GM21737 (cell line): ENCODE data around the gene CETP.
"Not testable (repeated sequence)": the region's sequence is repeated elsewhere in the genome, so short reads cannot be mapped to it uniquely, and the experiment has no call there.

Experiments used
- ATAC-seq: cut with Tn5 transposase; IDR thresholded peaks from one replicate; pipeline ENCODE4 v1.9.1; 2021; ENCODE audit warnings: mild to moderate bottlenecking, moderate library complexity; ENCODE audit not compliant: unreplicated experiment

The CETP gene

DNA sequence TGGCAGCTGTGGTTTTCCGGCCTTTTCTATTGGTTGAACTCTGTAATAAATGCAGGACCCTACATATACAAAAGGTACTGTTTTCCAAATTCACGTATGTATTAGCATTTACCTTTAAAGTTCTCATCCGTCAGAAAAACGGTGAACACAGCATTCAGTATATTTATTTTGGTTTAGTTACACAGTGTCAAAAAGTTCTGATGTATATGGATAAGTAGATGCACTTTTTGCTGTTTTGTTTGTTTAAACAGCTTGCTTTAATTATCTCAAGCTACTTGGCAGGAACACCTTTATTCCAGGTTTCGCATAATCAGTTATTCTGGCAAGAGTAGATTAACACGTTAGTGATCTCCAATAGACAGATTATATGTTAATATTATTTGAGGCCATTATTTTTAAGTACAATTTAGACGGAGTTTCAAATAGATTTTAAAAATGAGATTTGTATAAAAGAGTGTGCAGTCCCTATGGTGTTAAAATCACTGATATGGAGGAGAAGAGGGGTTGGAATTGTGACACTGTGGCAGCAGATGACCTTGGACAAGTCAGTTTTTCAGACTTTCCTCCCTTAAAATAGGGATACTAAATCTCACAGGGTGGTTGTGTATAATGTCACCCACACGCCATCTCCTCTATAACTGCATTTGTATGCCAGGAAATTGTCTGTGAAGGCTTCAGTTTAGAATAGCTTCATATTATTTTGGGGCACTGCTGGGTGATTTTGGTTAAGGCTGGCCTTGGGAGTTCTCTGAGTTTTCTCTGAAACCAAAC, 27.7 kb upstream of the CETP start:
- no peak for ATAC-seq

DNA sequence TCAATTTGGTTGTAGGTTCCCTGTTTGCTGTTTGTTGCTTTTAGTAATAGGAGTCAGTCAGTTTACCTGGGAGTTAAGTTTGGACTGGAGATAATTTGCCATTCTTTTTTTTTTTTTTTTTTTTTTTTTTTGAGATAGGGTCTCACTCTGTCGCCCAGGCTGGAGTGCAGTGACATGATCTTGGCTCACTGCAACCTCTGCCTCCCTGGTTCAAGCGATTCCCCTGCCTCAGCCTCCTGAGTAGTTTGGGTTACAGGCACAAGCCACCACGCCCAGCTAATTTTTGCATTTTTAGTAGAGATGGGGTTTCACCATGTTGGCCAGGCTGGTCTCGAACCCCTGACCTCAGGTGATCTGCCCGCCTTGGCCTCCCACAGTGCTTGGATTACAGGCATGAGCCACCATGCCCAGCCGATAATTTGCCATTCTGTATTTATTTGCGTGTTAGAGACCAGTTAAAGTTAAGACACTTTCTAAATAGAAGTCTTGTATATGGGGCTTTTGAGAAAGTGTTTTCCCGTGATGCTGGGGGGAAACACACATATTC, 27.1 kb upstream of the CETP start:
- ATAC-seq, result not testable (repeated sequence)

DNA sequence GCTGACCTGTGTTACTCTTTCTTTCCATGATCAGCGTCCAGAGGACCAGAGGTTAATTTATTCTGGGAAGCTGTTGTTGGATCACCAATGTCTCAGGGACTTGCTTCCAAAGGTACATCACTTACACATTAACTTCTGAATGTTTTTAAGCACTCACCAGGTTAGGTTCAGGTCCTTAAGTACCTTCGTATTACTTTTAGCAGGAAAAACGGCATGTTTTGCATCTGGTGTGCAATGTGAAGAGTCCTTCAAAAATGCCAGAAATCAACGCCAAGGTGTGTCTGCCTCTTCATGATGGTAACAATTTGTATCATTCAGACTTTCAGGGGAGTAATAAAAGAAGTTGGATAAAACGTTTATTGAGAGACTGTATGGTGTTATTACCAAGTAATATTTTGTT, 26.5 kb upstream of the CETP start:
- no peak for ATAC-seq

DNA sequence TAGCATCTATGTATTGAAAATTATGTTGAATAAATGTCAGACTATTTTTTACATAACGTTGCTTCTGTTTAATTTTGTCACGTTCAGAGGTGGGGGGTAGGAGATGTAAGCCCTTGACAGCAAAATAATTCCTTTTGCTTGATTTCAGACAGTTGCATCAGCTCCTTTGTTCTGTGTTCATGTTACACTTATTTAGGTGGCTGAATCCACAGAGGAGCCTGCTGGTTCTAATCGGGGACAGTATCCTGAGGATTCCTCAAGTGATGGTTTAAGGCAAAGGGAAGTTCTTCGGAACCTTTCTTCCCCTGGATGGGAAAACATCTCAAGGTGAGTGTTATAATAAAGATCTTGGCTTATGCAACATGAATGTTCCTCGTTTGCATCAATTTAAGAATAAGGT, 25.3 kb upstream of the CETP start:
- no peak for ATAC-seq

DNA sequence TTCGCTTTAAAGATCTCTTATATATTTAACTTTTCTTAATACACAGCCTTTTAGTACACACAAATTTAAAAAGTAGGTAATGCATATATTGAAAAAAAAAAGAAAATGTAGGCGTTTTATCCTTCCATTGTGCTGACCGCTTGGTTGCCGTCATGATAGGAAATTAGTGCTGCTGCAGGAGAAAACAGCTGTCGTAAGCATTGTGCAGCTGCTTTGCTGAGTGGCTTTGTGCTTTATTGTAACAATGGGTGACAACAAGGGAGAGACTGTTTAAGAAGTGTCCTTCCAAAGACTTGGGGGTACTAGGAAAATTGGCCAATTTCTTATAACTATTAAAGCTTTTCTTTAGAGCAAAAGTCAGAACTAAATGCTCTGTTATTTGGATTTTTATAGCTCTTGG, 24.8 kb upstream of the CETP start:
- no peak for ATAC-seq

DNA sequence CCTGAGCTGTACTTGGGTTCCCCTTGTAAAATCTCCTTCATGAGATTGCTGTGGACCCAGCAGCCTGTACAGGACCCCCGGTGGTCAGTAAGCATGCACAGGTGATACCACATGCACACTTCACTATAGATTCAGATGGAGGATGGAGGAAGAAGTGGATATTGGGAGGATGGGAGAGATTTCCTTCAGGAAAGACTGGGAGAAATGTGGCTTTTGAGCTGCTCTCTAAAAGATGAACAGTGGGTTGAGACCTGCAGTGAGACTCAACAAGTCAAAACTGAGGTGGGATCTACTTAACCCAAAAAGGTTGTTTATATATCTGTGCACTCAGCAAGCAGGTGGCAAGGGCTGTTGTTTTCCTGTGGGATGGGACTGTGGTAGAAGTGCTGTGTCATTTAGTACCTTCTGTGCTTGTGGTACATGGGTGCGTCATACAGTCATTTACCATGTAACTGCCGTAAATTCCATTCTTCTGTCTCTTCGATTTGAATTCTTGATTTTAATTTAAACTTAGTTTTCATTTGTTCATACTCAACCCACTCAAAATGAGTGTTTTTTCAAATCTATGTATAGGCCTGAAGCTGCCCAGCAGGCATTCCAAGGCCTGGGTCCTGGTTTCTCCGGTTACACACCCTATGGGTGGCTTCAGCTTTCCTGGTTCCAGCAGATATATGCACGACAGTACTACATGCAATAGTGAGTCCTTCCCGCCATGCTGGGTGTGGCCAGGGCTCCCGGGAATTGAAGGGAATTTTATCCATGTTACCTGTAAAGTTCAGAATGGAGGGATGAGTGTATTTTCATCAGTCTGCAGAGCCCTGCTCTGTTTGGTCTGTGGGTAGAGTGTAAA, 22.9 kb upstream of the CETP start:
- ATAC-seq, result no peak

DNA sequence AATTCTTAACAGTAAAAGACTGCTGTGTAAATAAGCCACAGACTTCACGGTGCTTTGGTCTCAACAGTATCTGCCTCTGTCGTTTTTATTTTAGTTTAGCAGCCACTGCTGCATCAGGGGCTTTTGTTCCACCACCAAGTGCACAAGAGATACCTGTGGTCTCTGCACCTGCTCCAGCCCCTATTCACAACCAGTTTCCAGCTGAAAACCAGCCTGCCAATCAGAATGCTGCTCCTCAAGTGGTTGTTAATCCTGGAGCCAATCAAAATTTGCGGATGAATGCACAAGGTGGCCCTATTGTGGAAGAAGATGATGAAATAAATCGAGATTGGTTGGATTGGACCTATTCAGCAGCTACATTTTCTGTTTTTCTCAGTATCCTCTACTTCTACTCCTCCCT, 21.9 kb upstream of the CETP start:
- no peak for ATAC-seq

DNA sequence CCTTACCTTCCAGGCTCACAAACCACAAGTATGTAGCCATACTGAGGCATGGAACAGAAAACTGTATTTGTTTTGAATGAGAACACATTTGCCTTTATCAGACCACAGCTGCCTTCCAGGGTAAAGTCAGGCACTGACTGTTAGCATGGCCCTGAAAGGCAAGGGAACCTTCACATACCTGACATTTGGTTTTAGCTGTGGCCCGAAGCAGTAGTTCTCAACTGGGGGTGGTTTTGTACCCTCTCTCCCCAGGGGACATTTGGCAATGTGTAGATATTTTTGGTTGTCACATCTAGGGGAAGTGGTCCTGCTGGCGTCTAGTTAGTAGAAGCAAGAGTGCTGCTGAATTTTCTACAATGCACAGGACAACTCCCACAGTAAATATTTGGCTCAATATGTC, 20.7 kb upstream of the CETP start:
- no peak for ATAC-seq

DNA sequence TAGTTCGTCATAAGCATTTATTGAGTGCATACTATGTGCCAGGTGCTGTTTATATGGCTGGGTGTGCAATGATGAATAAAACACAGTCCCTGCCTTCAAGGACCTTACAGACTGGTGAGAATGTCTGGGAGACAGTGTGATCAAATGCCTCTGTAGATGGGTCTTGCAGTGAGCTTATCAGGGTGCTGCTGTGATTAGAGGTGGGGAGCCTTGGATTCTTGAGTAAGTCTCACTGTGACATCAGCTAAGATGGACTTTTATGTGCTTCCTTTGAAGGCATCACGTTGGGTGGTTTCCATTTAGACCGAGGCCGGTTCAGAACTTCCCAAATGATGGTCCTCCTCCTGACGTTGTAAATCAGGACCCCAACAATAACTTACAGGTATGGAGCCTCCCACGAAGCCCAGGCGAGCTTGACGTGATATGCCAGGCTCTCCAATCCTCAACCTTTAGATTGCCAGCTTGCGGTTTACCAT, 19.9 kb upstream of the CETP start:
- ATAC-seq, result no peak

DNA sequence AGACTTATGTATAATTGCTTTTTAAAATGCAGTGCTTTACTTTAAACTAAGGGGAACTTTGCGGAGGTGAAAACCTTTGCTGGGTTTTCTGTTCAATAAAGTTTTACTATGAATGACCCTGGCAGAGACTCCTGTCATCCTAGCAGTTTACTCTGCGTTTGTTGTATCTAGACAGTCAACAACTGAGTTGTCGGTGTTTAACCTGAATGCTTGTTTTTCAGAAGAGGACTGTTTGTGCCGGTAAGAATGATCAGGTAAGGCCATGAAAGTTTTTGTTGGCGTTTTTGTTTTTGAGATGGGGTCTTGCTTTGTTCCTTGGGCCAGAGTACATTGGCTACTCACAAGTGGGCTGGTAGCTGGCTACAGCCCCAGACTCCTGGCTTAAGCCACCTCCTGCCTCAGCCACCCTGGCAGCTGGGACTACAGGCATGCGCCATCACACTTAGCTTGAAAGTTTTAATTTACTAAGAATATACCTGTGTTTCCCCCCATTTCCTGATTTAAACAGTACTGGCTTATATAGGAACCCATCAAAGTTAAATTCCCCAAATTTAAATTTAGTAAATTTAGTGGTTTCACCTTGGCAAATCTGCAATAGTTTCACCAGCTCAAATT, 17.9 kb upstream of the CETP start:
- ATAC-seq, result no peak

DNA sequence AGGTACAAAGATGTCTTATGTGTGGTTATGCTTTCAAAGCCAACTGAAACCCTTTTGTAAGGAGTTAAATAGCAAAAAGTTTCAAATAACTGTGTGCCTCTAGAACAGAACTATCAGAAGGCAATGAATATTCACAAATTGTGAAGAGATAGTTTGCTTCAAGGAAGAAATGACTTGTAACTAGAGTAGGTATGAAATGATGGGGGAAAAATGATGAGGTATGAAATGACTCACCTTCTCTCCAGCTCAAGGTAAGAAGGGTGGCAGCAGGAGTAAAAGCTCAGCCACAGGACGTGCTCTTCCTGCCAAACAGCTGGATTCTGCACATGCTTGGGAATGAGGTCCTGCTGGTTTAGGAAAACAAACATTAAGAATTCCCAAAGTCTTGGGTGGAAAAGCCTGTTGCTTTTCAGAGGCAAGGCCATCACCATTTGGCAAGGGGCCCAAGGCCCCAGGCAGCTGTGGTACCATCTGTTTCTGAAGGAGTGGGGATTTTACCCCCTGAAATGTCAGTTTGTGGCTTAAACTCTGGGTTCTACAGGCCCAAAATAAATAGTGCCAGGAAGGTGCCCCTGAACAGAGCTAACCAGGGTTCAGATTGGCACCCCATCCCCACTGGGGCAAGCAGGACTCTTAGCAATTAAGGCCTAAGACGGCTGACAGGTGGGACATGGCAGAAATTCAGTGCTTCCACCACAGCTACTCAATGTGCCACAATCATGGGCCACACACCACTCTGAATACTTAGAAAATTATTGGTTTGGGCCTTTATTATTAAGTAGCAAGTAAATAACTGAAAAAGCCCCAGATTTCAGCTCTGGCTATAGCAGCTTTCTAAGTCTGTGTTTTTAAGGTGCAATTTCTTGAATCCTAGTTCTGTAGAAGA, 16.6 kb upstream of the CETP start:
- ATAC-seq, result peak; percentile 31

DNA sequence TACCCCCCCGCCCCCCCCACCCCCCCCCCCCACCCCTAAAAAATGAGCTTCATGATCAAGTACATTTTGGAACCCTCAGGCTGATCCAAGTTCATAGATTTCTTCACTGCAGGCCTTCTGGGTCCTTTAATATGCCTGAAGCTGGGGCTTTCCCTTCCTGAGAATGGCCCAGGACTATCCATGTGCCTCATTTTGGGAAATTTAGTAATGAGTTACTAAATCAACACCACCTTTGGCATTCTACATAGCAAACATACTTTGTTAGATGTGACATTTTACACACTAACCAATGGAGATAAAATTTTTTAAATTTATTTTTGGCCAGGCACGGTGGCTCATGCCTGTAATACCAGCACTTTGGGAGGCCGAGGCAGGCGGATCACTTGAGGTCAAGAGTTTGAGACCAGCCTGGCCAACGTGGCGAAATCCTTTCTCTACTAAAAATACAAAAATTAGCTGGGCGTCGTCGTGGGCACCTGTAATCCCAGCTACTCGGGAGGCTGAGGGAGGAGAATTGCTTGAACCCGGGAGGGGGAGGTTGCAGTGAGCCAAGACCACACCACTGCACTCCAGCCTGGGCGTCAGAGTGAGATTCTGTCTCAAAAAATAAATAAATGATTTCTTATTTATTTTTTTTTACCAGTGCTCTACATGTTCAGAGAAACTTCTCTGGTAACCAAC, 15.8 kb upstream of the CETP start:
- no peak for ATAC-seq

DNA sequence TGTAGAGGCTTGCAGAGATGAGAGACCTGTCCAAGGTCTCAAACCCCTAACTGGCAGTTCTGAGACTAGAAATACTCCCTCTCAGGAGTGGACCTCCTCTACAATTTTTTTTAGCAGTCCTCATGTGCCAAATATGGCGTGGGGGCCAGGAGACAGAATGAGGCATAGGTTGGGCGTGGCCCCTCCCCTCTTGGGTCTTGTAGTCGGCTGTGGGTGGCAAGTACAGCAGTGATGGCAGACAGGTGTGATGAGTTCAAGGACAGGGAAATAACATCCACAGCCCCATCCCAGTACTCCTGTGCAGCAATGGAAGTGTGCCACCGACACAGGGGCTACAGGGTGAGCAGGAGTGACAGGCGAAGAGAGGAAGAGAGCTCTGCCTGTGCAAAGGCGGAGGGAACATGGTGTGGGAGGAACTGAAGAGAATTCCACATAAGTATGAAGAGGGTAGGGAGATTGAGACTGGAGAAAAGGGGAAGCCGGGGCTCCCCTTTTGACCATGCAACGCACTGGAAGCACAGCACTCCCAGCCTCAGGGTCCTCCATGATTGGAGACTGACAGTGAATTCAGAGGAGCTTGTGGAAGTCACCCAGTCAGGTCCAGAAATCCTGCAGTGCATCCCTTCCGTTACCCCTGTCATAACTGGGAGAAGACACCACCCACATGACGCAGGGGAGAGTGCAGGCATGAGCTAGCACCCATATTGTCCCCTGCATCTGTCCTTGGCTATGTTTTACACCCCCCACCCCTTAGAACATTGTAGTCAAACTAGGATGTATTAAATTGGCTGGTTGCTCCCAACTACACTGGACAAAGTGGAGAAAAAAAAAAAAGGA, 14.8 kb upstream of the CETP start:
- no peak for ATAC-seq

DNA sequence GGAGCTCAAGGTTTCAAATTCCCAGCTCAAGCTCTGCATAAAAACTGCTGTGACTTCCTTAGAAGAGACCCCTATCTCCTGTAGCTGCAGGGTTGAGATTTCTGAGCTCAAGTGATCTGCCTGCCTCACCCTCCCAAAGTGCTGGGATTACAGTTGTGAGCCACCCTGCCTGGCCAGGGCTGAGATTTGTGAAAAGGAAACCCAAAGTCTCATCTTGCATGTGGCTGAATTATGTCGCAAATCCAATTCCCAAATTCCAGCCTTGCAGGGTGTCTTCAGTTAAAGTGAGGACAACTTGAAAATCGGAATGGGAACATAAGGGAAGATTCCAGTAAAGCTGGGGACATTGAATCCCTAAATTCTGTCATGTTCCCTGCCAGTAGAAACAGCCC, 14.2 kb upstream of the CETP start:
- ATAC-seq, result no peak

DNA sequence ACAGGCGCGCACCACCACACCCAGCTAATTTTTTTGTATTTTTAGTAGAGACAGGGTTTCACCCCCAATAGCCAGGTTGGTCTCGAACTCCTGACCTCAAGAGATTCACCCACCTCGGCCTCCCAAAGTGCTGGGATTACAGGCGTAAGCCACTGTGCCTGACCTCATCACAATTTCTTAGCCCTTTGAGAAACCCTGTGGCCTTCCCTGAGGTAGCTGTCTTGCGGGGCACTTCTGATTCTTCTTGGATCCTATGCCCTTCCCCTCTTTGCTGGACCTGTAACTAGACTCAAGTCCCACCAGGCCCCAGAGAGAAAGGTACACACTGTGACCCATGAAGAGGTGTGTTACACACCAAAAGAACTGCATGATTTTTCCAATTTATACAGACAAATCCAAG, 13.5 kb upstream of the CETP start:
- no peak for ATAC-seq

DNA sequence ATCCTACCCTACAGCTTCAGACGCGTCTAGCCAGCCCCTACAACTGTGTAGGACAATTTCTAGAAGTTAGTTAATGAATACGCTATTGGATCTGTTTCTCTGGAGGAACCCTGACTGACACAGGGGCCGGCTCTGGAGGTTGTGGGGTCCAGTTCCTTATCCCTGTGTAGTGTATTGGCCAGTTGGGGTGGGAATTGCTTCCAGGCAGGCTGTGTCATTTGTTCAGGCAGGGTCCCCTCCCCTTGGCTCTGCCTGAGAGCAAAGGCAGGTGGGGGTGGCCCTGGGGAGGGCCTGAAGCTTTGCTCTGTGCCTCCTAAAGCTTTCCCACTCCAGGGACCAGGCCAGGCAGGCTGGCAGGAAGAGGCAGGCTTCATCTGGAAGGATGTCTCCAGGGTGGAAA, 11.7 kb upstream of the CETP start:
- no peak for ATAC-seq

DNA sequence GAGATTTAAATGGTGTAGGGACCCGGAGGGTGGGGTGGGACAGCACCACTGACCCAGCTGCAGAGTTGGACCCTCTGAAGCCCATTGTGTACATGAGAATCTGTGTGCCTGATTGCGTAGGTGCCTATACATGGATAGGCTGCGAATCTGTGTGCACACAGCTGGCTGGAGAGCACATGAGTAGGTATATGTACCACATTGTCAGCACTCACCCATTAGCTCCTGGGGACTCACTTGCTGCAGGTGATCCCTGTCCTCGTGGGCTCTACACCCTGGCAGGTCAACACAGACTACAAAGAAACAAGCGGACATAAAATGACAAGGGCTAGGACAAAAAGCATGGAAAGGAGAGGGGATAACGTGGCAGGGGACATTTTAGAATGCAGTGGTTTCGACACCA, 11.3 kb upstream of the CETP start:
- no peak for ATAC-seq

DNA sequence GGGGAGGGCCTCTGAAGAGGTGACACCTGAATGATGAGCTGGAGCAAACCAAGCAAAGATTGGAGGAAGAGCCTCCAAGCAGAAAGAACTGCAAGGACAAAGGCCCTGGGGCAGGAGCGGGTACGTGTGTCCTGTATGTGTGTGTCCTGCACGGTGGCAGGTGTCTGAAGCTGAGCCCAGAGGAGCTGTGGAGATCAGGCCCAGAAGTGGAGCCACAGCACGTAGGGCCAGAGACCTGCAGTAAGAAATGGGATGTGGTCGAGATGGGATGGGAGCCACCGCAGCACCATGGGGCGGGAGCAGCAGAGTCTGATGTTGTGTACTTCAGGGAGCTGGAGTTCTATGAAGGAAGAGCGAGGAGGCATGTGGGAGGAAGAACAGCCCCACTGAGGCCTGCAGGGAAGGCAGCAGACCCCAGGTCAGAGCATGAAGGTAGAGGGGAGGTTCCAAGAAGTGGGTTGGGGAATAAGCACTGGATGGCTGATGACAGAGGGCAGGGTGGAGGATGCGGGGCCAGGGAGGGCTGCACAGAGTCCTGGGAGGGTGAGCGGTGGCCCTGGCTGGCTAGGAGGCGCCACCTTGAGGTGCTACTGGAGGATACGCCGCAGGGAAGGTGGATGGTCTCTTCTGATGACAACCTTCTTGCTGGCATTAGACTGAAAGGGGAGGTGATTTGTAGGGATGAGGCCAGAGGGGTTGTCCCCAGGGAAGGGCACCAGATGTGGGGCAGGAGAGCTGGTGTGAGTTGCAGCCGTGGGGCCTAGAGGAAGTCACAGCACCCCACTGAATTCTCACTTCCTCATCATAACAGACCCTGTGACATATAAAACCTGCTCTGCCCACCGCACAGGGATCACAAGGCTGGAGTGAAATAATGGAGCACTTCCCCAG, 10.6 kb upstream of the CETP start:
- no peak for ATAC-seq
